HCT116 (cell line): Measurements from ENCODE around the gene MRPS35. TPM values are rescaled to one million over a fixed set of nuclear protein-coding genes. Genes with fewer than 3 reads are reported as not detected.

Experiments used
- ATAC-seq: fragments of 200-7000 bp; cut with Tn5 transposase; 2 replicates; pipeline ENCODE4 v1.9.1; 2020; ENCODE audit warnings: mild to moderate bottlenecking, moderate library complexity
- BruUV-seq: library from RNA; stranded (reverse); fragments of 400-500 nt; replicated peaks from 2 replicates; lab custom pipeline; 2021; lab: Mats Ljungman, UMichigan
- CTCF ChIA-PET: fragments of 300-600 bp; sonication (Branson Sonifier 250); formaldehyde crosslinking; loops from one replicate; lab custom pipeline; 2021; ENCODE audit warnings: antibody characterized with exemption; lab: Charles Lee
- POLR2A ChIA-PET: fragments of 300-600, 350-600 bp; sonication (Branson Sonifier 250); formaldehyde crosslinking; loops from one replicate; lab custom pipeline; 2021; ENCODE audit warnings: antibody characterized with exemption; lab: Charles Lee
- RAD21 ChIA-PET, 2 experiments: fragments of 300-600 bp; sonication (Branson Sonifier 250); formaldehyde crosslinking; loops; one replicate each; lab custom pipeline; 2023; ENCODE audit warnings: low total read pairs in 2 of 2; ENCODE audit not compliant: uncharacterized antibody in 2 of 2, unreplicated experiment in 2 of 2, low non-redundant PET in 1 of 2; lab: Charles Lee
- DNase-seq: peaks from one replicate; pipeline ENCODE4 v3.0.0-alpha.2; 2010; ENCODE audit warnings: low read depth, low spot score
- H2AFZ ChIP-seq: fragments of 200-600 bp; shearing (Covaris generic), sonication (generic); 2 replicates; pipeline ENCODE4 v1.6.1; 2017; ENCODE audit warnings: low read depth, mixed run types, mixed read lengths, antibody characterized with exemption, low read length; ENCODE audit not compliant: poor library complexity, severe bottlenecking
- H3K27ac ChIP-seq: 2 replicates; pipeline ENCODE4 v1.5.1; 2012; ENCODE audit warnings: low read depth, low read length
- H3K27me3 ChIP-seq: fragments of 200-600 bp; sonication (generic); 2 replicates; pipeline ENCODE4 v1.6.1; 2016; ENCODE audit warnings: mixed run types, low read length, mixed read lengths; ENCODE audit not compliant: insufficient read depth
- H3K36me3 ChIP-seq, 2 experiments: fragments of 200-500 bp in 1 of 2; fragments of 200-600 bp in 1 of 2; sonication (Bioruptor generic) in 1 of 2; sonication (generic) in 1 of 2; 2 replicates each; pipeline versions ENCODE4 v1.5.1 to v1.6.1; 2014 to 2016; ENCODE audit warnings: low read length in 2 of 2, inconsistent platforms in 1 of 2, mixed read lengths in 1 of 2, mixed run types in 1 of 2; ENCODE audit not compliant: insufficient read depth in 2 of 2, control insufficient read depth in 1 of 2
- H3K4me1 ChIP-seq, 2 experiments: fragments of 200-600 bp in 1 of 2; sonication (generic) in 1 of 2; 2 replicates each; pipeline versions ENCODE4 v1.5.1 to v1.6.1; 2012 to 2017; ENCODE audit warnings: low read length in 2 of 2, inconsistent platforms in 1 of 2, mild to moderate bottlenecking in 1 of 2, mixed read lengths in 1 of 2, mixed run types in 1 of 2, moderate library complexity in 1 of 2; ENCODE audit not compliant: insufficient read depth in 2 of 2, control insufficient read depth in 1 of 2
- H3K4me2 ChIP-seq: fragments of 200-600 bp; sonication (generic); 2 replicates; pipeline ENCODE4 v1.6.1; 2017; ENCODE audit warnings: mixed run types, low read length, mixed read lengths
- H3K4me3 ChIP-seq, 2 experiments: fragments of 200-600 bp in 1 of 2; sonication (generic) in 1 of 2; replicated peaks in 1 of 2; 2 replicates each; pipeline ENCODE4 v1.5.1; 2011 to 2016; ENCODE audit warnings: low read length in 2 of 2, control low read depth in 1 of 2, low read depth in 1 of 2, mild to moderate bottlenecking in 1 of 2, mixed read lengths in 1 of 2, mixed run types in 1 of 2
- H3K79me2 ChIP-seq: fragments of 200-600 bp; sonication (generic); 2 replicates; pipeline ENCODE4 v1.6.1; 2017; ENCODE audit warnings: mild to moderate bottlenecking, mixed run types, low read length, moderate library complexity, mixed read lengths; ENCODE audit not compliant: insufficient read depth
- H3K9ac ChIP-seq: fragments of 200-600 bp; sonication (generic); 2 replicates; pipeline ENCODE4 v1.6.1; 2016; ENCODE audit warnings: low read length, mixed read lengths
- H3K9me2 ChIP-seq: fragments of 200-600 bp; sonication (generic), shearing (Covaris generic); 2 replicates; pipeline ENCODE4 v1.6.1; 2017; ENCODE audit warnings: mixed run types, mild to moderate bottlenecking, moderate library complexity; ENCODE audit not compliant: insufficient read depth
- H3K9me3 ChIP-seq, 2 experiments: fragments of 200-500 bp in 1 of 2; fragments of 200-600 bp in 1 of 2; sonication (Bioruptor generic) in 1 of 2; sonication (generic) in 1 of 2; 2 replicates each; pipeline ENCODE4 v1.6.1; 2014 to 2017; ENCODE audit warnings: low read length in 2 of 2, mixed read lengths in 2 of 2, inconsistent platforms in 1 of 2, low read depth in 1 of 2, mild to moderate bottlenecking in 1 of 2, mixed run types in 1 of 2, moderate library complexity in 1 of 2; ENCODE audit not compliant: control insufficient read depth in 1 of 2, insufficient read depth in 1 of 2
- H4K20me1 ChIP-seq: fragments of 200-600 bp; sonication (generic), shearing (Covaris generic); 2 replicates; pipeline ENCODE4 v1.6.1; 2017; ENCODE audit warnings: mixed run types, mild to moderate bottlenecking, moderate library complexity; ENCODE audit not compliant: insufficient read depth
- FOSL1 ChIP-seq: IDR thresholded peaks from 2 replicates; pipeline ENCODE4 v1.6.1; 2012; ENCODE audit warnings: low read depth
- JUND ChIP-seq: IDR thresholded peaks from 2 replicates; pipeline ENCODE4 v1.6.1; 2012
- POLR2AphosphoS5 ChIP-seq: IDR thresholded peaks from 2 replicates; pipeline ENCODE4 v1.6.1; 2011; ENCODE audit warnings: mild to moderate bottlenecking, low read depth, low read length, moderate library complexity
- SIN3A ChIP-seq: IDR thresholded peaks from 2 replicates; pipeline ENCODE4 v1.6.1; 2012; ENCODE audit warnings: low read depth
- SP1 ChIP-seq: IDR thresholded peaks from 2 replicates; pipeline ENCODE4 v1.6.1; 2012; ENCODE audit warnings: low read depth
- YY1 ChIP-seq: IDR thresholded peaks from 2 replicates; pipeline ENCODE4 v1.6.1; 2011; ENCODE audit warnings: low read length, low read depth, moderate library complexity, mild to moderate bottlenecking; ENCODE audit not compliant: insufficient replicate concordance; ENCODE audit errors: extremely low read depth
- ZFX ChIP-seq: fragments of 450-650 bp; IDR thresholded peaks from 2 replicates; pipeline ENCODE4 v1.6.1; 2017
- intact Hi-C: fragments of 100-400 bp; cut with micrococcal nuclease; formaldehyde crosslinking; loops from 2 replicates; pipeline ENCODE4 v1.10.0; 2022
- total RNA-seq: library from RNA; stranded (reverse); gene quantifications from one replicate; pipeline ENCODE4 v1.2.1, GENCODE V29; 2021; ENCODE audit not compliant: unreplicated experiment
- TF ChIP-seq, protein P1 (sequence below): IDR thresholded peaks from 2 replicates; pipeline ENCODE4 v1.6.1; 2011; ENCODE audit warnings: mild to moderate bottlenecking, low read length, moderate library complexity; ENCODE audit not compliant: insufficient replicate concordance; ENCODE audit errors: extremely low read depth
- TF ChIP-seq, protein P2 (sequence below): IDR thresholded peaks from 2 replicates; pipeline ENCODE4 v1.6.1; 2012
- TF ChIP-seq, protein P3 (sequence below): IDR thresholded peaks from 2 replicates; pipeline ENCODE4 v1.6.1; 2012
- TF ChIP-seq, protein P4 (sequence below): IDR thresholded peaks from 2 replicates; pipeline ENCODE4 v1.6.1; 2012; ENCODE audit warnings: low read depth

MRPS35 gene
- total RNA-seq, 1 experiment from 2014 or later: 55.4 TPM

DNA sequence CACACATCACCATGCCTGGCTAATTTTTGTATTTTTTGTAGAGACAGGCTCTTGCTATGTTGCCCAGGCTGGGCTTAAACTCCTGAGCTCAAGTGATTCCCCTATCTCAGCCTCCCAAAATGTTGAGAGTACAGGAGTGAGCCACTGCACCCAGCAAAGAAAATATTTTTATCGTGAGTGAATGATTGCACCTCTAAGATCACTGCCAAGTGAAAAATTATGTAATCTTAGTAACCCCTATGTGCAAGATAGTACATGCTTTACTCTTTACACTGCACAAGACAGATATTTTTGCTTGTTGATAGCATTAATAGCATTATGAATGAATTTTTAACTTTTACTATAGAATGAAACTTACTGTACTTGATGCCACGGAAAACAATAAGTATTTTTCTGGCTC is 3.4 kb upstream of the MRPS35 start:
- Histone ChIP-seq H3K9me2 (no peaks in the 10 kb centered on the region), H3K27me3 (no peaks in the 10 kb centered on the region), H3K9me3 (no peaks in the 10 kb centered on the region), H2AFZ (no peak overlapping the region), H3K4me3 (no peak overlapping the region), H3K79me2 (peaks cover 18% of the 10 kb centered on the region), H3K4me2 (no peak overlapping the region), H4K20me1 (no peaks in the 10 kb centered on the region), H3K9ac (no peak overlapping the region), H3K4me1 (peaks cover 5 to 15% of the 10 kb centered on the region in 2 experiments), H3K27ac (no peak overlapping the region), H3K36me3 (no peaks in the 10 kb centered on the region)
- RAD21 ChIA-PET: no interaction called here
- intact Hi-C loops: loop anchor here (10.0 kb wide), 2 partner anchors 692 to 852 kb away; partner anchors contain the start of gene TM7SF3
- CTCF ChIA-PET: interaction anchor here (0.8 kb wide), 1 partner anchor 234 kb away, joined by 3 read pairs; no protein-coding TSS in a partner anchor
- ATAC-seq: no peak
- no peak for DNase-seq
- POLR2A ChIA-PET: no interaction called here
- TF ChIP-seq, protein P1, sequence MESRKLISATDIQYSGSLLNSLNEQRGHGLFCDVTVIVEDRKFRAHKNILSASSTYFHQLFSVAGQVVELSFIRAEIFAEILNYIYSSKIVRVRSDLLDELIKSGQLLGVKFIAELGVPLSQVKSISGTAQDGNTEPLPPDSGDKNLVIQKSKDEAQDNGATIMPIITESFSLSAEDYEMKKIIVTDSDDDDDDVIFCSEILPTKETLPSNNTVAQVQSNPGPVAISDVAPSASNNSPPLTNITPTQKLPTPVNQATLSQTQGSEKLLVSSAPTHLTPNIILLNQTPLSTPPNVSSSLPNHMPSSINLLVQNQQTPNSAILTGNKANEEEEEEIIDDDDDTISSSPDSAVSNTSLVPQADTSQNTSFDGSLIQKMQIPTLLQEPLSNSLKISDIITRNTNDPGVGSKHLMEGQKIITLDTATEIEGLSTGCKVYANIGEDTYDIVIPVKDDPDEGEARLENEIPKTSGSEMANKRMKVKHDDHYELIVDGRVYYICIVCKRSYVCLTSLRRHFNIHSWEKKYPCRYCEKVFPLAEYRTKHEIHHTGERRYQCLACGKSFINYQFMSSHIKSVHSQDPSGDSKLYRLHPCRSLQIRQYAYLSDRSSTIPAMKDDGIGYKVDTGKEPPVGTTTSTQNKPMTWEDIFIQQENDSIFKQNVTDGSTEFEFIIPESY: no peak
- TF ChIP-seq POLR2AphosphoS5 (no peak), ZFX (no peak), SP1 (no peak), YY1 (no peak), SIN3A (no peak), JUND (no peak), FOSL1 (no peak)
- TF ChIP-seq, protein P2, sequence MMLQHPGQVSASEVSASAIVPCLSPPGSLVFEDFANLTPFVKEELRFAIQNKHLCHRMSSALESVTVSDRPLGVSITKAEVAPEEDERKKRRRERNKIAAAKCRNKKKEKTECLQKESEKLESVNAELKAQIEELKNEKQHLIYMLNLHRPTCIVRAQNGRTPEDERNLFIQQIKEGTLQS: no peak
- TF ChIP-seq, protein P3, sequence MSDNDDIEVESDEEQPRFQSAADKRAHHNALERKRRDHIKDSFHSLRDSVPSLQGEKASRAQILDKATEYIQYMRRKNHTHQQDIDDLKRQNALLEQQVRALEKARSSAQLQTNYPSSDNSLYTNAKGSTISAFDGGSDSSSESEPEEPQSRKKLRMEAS: no peak
- TF ChIP-seq, protein P4, sequence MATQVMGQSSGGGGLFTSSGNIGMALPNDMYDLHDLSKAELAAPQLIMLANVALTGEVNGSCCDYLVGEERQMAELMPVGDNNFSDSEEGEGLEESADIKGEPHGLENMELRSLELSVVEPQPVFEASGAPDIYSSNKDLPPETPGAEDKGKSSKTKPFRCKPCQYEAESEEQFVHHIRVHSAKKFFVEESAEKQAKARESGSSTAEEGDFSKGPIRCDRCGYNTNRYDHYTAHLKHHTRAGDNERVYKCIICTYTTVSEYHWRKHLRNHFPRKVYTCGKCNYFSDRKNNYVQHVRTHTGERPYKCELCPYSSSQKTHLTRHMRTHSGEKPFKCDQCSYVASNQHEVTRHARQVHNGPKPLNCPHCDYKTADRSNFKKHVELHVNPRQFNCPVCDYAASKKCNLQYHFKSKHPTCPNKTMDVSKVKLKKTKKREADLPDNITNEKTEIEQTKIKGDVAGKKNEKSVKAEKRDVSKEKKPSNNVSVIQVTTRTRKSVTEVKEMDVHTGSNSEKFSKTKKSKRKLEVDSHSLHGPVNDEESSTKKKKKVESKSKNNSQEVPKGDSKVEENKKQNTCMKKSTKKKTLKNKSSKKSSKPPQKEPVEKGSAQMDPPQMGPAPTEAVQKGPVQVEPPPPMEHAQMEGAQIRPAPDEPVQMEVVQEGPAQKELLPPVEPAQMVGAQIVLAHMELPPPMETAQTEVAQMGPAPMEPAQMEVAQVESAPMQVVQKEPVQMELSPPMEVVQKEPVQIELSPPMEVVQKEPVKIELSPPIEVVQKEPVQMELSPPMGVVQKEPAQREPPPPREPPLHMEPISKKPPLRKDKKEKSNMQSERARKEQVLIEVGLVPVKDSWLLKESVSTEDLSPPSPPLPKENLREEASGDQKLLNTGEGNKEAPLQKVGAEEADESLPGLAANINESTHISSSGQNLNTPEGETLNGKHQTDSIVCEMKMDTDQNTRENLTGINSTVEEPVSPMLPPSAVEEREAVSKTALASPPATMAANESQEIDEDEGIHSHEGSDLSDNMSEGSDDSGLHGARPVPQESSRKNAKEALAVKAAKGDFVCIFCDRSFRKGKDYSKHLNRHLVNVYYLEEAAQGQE: no peak
- no TSS peak for BruUV-seq
